Measurements from ENCODE around the gene HAP1. TPM values are rescaled to one million over a fixed set of nuclear protein-coding genes. Genes with fewer than 3 reads are reported as not detected.

The HAP1 gene
- polyA plus RNA-seq, 2 of the 4 experiments (the other 2 are of a cell fraction) = 1.6 to 2.2 TPM

GRCh38 chr17:41728056-41728455 is 6.4 kb downstream of the HAP1 start (continued):
- TF ChIP-seq, protein P1, sequence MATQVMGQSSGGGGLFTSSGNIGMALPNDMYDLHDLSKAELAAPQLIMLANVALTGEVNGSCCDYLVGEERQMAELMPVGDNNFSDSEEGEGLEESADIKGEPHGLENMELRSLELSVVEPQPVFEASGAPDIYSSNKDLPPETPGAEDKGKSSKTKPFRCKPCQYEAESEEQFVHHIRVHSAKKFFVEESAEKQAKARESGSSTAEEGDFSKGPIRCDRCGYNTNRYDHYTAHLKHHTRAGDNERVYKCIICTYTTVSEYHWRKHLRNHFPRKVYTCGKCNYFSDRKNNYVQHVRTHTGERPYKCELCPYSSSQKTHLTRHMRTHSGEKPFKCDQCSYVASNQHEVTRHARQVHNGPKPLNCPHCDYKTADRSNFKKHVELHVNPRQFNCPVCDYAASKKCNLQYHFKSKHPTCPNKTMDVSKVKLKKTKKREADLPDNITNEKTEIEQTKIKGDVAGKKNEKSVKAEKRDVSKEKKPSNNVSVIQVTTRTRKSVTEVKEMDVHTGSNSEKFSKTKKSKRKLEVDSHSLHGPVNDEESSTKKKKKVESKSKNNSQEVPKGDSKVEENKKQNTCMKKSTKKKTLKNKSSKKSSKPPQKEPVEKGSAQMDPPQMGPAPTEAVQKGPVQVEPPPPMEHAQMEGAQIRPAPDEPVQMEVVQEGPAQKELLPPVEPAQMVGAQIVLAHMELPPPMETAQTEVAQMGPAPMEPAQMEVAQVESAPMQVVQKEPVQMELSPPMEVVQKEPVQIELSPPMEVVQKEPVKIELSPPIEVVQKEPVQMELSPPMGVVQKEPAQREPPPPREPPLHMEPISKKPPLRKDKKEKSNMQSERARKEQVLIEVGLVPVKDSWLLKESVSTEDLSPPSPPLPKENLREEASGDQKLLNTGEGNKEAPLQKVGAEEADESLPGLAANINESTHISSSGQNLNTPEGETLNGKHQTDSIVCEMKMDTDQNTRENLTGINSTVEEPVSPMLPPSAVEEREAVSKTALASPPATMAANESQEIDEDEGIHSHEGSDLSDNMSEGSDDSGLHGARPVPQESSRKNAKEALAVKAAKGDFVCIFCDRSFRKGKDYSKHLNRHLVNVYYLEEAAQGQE (IDR thresholded peaks at IDR 0.05) = no peak
- TF ChIP-seq HDAC2 (IDR thresholded peaks at IDR 0.05) = no peak
- TF ChIP-seq, protein P2, sequence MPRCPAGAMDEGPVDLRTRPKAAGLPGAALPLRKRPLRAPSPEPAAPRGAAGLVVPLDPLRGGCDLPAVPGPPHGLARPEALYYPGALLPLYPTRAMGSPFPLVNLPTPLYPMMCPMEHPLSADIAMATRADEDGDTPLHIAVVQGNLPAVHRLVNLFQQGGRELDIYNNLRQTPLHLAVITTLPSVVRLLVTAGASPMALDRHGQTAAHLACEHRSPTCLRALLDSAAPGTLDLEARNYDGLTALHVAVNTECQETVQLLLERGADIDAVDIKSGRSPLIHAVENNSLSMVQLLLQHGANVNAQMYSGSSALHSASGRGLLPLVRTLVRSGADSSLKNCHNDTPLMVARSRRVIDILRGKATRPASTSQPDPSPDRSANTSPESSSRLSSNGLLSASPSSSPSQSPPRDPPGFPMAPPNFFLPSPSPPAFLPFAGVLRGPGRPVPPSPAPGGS (IDR thresholded peaks at IDR 0.05) = no peak

DNA sequence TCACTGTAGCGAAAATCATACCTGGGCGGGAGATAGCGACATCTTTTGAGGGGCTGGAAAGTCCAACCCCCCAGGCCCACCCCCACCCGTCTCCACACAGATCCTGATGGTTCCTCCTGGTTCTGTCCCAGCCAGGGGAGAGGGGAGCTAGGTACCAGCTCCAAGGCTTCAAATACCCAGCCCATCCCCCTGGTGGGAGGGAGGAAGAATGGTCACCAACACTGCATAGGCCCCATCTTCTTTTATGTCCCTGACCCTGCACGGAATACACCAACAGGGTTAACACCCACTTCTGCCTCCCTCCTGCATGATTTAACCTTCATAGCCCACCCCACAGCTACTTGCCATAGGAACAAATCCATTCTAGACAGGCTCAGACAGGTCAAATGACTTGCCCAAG is 9.3 kb downstream of the HAP1 start:
- FAIRE-seq (no peak), ATAC-seq (peak; percentile 26 to 52; a peak in 4 of 6 replicates), DNase-seq (ENCODE audit: low read depth in 1 of 2, low spot score in 1 of 2) (no peak)
- TF ChIP-seq RARB (CRISPR knock-in tag; IDR thresholded peaks at IDR 0.05) (no peak), TP53 (CRISPR knock-in tag; IDR thresholded peaks at IDR 0.05) (no peak)
- H3K4me2 ChIP-seq = no peak overlapping the region
- no peak overlapping the region for H3K4me3 ChIP-seq
- ChIA-PET POLR2A (interaction anchor here (1.2 kb wide), 1 partner anchor 61 kb away, joined by 3 read pairs; the partner anchor contains the start of gene JUP), CTCF (interaction anchor here (1.1 to 96.0 kb wide), 9 partner anchors 11 to 235 kb away, joined by 3 to 3262 read pairs (median 4); partner anchors contain the start of genes FKBP10, HAP1, JUP and P3H4)
- no peaks in the 10 kb centered on the region for H3K9me3 ChIP-seq
- H3K4me1 ChIP-seq = no peaks in the 10 kb centered on the region
- no peak overlapping the region for H3K27ac ChIP-seq
- whole genome bisulfite sequencing (ENCODE audit: missing lambda C conversion rate) = 86% methylated on average over 4 of the region's 5 CpGs

DNA sequence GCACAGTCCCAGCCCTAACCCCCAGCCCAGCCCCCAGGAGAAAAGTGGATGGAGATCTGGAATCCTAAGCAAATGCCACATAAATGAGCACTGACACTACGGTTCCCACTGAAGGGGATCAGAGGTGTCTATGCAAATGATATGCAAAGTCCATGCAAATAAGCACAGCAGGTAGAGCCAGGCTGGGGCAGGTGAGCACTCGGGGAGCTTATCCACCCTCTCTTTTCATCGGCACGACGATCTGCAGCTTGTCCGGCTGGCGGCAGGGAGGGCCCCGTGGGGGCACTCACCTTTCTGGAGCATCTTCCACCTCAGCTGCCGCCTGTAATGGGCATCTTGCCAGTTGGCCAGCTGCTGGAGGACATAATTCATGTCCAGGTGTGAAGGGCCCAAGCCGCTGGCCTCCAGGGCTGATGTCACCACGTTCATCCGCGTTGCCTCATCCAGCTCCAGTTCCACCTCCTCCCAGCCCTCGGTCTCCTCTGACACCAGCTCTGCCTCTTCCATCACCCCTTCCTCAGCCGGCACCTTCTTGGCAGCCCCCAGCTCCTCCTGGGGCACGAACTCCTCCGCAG is 9.9 kb downstream of the HAP1 start:
- WGBS (ENCODE audit: missing lambda C conversion rate) = 65% methylated on average over 16 of the region's 17 CpGs
- no peak for FAIRE-seq
- no peak for DNase-seq (ENCODE audit: low read depth in 1 of 2, low spot score in 1 of 2)
- no peak overlapping the region for H3K27ac ChIP-seq
- ChIA-PET CTCF (interaction anchor here (0.6 to 96.0 kb wide), 9 partner anchors 10 to 342 kb away, joined by 3 to 3262 read pairs (median 4); partner anchors contain the start of genes FKBP10, HAP1, JUP and P3H4), POLR2A (interaction anchor here (1.1 to 1.2 kb wide), 3 partner anchors 10 to 61 kb away, joined by 3 to 5 read pairs (median 5); partner anchors contain the start of genes EIF1, HAP1 and JUP)
- H3K9me3 ChIP-seq = no peaks in the 10 kb centered on the region
- no peaks in the 10 kb centered on the region for H3K4me1 ChIP-seq
- no peak for TF ChIP-seq CBX2 (IDR thresholded peaks at IDR 0.05; ENCODE audit: borderline replicate concordance, low read depth)
- TF ChIP-seq E2F6 (IDR thresholded peaks at IDR 0.05; ENCODE audit: borderline replicate concordance, low read depth) = no peak
- TF ChIP-seq TFCP2L1 (CRISPR knock-in tag; IDR thresholded peaks at IDR 0.05) = no peak
- no peak for TF ChIP-seq KDM1A (IDR thresholded peaks at IDR 0.05; ENCODE audit: low read depth)
- no peak for TF ChIP-seq FOSL2 (IDR thresholded peaks at IDR 0.05)
- no peak for TF ChIP-seq FOSL2 (CRISPR knock-in tag; IDR thresholded peaks at IDR 0.05)
- no peak for TF ChIP-seq EP300 (IDR thresholded peaks at IDR 0.05)
- no peak for TF ChIP-seq MYC (IDR thresholded peaks at IDR 0.05; ENCODE audit: borderline replicate concordance, low read length)
- TF ChIP-seq MAX (IDR thresholded peaks at IDR 0.05) = no peak
- TF ChIP-seq POLR2A (IDR thresholded peaks at IDR 0.05; ENCODE audit: low read length) = no peak
- TF ChIP-seq EHMT2 (IDR thresholded peaks at IDR 0.05; ENCODE audit: low read depth) = no peak
- no peak for TF ChIP-seq NPAS2 (CRISPR knock-in tag; IDR thresholded peaks at IDR 0.05; ENCODE audit: borderline replicate concordance)
- TF ChIP-seq, protein P3, sequence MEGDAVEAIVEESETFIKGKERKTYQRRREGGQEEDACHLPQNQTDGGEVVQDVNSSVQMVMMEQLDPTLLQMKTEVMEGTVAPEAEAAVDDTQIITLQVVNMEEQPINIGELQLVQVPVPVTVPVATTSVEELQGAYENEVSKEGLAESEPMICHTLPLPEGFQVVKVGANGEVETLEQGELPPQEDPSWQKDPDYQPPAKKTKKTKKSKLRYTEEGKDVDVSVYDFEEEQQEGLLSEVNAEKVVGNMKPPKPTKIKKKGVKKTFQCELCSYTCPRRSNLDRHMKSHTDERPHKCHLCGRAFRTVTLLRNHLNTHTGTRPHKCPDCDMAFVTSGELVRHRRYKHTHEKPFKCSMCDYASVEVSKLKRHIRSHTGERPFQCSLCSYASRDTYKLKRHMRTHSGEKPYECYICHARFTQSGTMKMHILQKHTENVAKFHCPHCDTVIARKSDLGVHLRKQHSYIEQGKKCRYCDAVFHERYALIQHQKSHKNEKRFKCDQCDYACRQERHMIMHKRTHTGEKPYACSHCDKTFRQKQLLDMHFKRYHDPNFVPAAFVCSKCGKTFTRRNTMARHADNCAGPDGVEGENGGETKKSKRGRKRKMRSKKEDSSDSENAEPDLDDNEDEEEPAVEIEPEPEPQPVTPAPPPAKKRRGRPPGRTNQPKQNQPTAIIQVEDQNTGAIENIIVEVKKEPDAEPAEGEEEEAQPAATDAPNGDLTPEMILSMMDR (IDR thresholded peaks at IDR 0.05) = no peak
- TF ChIP-seq HOXB13 (CRISPR knock-in tag; IDR thresholded peaks at IDR 0.05; ENCODE audit: low read depth) = no peak
- no peak for TF ChIP-seq PBX3 (IDR thresholded peaks at IDR 0.05)
- no peak for TF ChIP-seq CHD4 (IDR thresholded peaks at IDR 0.05; ENCODE audit: borderline replicate concordance)
- TF ChIP-seq HEYL (CRISPR knock-in tag; IDR thresholded peaks at IDR 0.05) = no peak
- TF ChIP-seq FOXS1 (CRISPR knock-in tag; IDR thresholded peaks at IDR 0.05) = no peak
- no peak for TF ChIP-seq TP53 (CRISPR knock-in tag; IDR thresholded peaks at IDR 0.05)
- no peak for ATAC-seq
- no peak overlapping the region for H3K4me3 ChIP-seq
- no peak overlapping the region for H3K4me2 ChIP-seq
